Caco-2 (cell line): ENCODE measurements around the gene GMNC. TPM values are rescaled to one million over a fixed set of nuclear protein-coding genes. Genes with fewer than 3 reads are reported as not detected.

Experiments
- BruUV-seq: library from RNA; stranded (reverse); fragments of 400-500 nt; replicated peaks from 2 replicates; lab custom pipeline; 2021; lab: Mats Ljungman, UMichigan
- CTCF ChIA-PET: fragments of 300-600 bp; sonication (Branson Sonifier 250); formaldehyde crosslinking; loops from one replicate; lab custom pipeline; 2022; ENCODE audit warnings: antibody characterized with exemption; lab: Charles Lee
- POLR2A ChIA-PET: fragments of 300-600 bp; sonication (Branson Sonifier 250); formaldehyde crosslinking; loops from one replicate; lab custom pipeline; 2022; ENCODE audit warnings: antibody characterized with exemption; lab: Charles Lee
- DNase-seq, 2 experiments: peaks; one replicate each; pipeline versions ENCODE4 v3.0.0 to v3.0.0-alpha.2; 2020 to 2022
- H3K27me3 ChIP-seq: replicated peaks from 2 replicates; pipeline ENCODE4 v1.6.0; 2011; ENCODE audit warnings: low read length; ENCODE audit not compliant: control insufficient read depth, insufficient read depth
- H3K36me3 ChIP-seq: 2 replicates; pipeline ENCODE4 v1.5.1; 2011; ENCODE audit warnings: low read length; ENCODE audit not compliant: control insufficient read depth, insufficient read depth
- H3K4me1 ChIP-seq: fragments of 250-450 bp; sonication (Bioruptor Pico); 2 replicates; pipeline ENCODE4 v1.5.1; 2020; ENCODE audit warnings: mild to moderate bottlenecking
- H3K4me3 ChIP-seq: 2 replicates; pipeline ENCODE4 v1.5.1; 2011; ENCODE audit warnings: low read depth, mild to moderate bottlenecking, control low read depth, low read length
- H3K9me3 ChIP-seq: fragments of 250-450 bp; sonication (Bioruptor Pico); 2 replicates; pipeline ENCODE4 v1.5.1; 2020; ENCODE audit warnings: mild to moderate bottlenecking, moderate library complexity
- H3K27ac Mint-ChIP-seq: one replicate; pipeline ENCODE4 v1.8.0; 2022; ENCODE audit warnings: mixed read lengths; ENCODE audit not compliant: unreplicated experiment
- H3K27me3 Mint-ChIP-seq: one replicate; pipeline ENCODE4 v1.8.0; 2022; ENCODE audit warnings: mixed read lengths; ENCODE audit not compliant: insufficient read depth, unreplicated experiment
- H3K36me3 Mint-ChIP-seq: one replicate; pipeline ENCODE4 v1.8.0; 2022; ENCODE audit warnings: mild to moderate bottlenecking, mixed read lengths; ENCODE audit not compliant: insufficient read depth, unreplicated experiment
- H3K4me1 Mint-ChIP-seq: one replicate; pipeline ENCODE4 v1.8.0; 2022; ENCODE audit warnings: low read depth, mixed read lengths; ENCODE audit not compliant: unreplicated experiment
- H3K4me3 Mint-ChIP-seq: one replicate; pipeline ENCODE4 v1.8.0; 2022; ENCODE audit warnings: mild to moderate bottlenecking, moderate library complexity, mixed read lengths; ENCODE audit not compliant: unreplicated experiment
- H3K9me3 Mint-ChIP-seq: one replicate; pipeline ENCODE4 v1.8.0; 2022; ENCODE audit warnings: mixed read lengths; ENCODE audit not compliant: unreplicated experiment
- CTCF ChIP-seq, 2 experiments: fragments of 200-600 bp in 1 of 2; IDR thresholded peaks; 1 replicate in 1 of 2; 2 replicates in 1 of 2; pipeline versions ENCODE4 v1.5.1 to v1.8.0; 2011 to 2022; ENCODE audit warnings: antibody characterized with exemption in 1 of 2, control low read depth in 1 of 2, inconsistent platforms in 1 of 2, low read depth in 1 of 2, low read length in 1 of 2, mild to moderate bottlenecking in 1 of 2, moderate library complexity in 1 of 2; ENCODE audit not compliant: insufficient read depth in 1 of 2, severe bottlenecking in 1 of 2, unreplicated experiment in 1 of 2
- intact Hi-C: fragments of 100-400 bp; cut with micrococcal nuclease; formaldehyde crosslinking; loops from one replicate; pipeline ENCODE4 v1.10.0; 2022; ENCODE audit not compliant: unreplicated experiment
- total RNA-seq: library from RNA; stranded (reverse); gene quantifications from 2 replicates; pipeline ENCODE4 v1.2.3, GENCODE V29; 2022

Gene GMNC
- total RNA-seq, 1 experiment from 2014 or later, result not detected

GRCh38 chr3:190810957-190811356 is 51.5 kb downstream of the GMNC start:
- no peaks in the 10 kb centered on the region for H3K9me3 Mint-ChIP-seq
- intact Hi-C loops, result loop anchor here (1.0 kb wide), 1 partner anchor 240 kb away; no protein-coding TSS in a partner anchor
- H3K4me1 Mint-ChIP-seq, result no peaks in the 10 kb centered on the region
- no peak for TF ChIP-seq CTCF (IDR thresholded peaks at IDR 0.05; ENCODE audit: insufficient read depth in 1 of 2, low read depth in 1 of 2, low read length in 1 of 2, severe bottlenecking in 1 of 2, unreplicated experiment in 1 of 2)
- H3K27ac Mint-ChIP-seq, result no peak overlapping the region
- DNase-seq, result no peak
- BruUV-seq, result no TSS peak
- CTCF ChIA-PET, result no interaction called here
- no peaks in the 10 kb centered on the region for H3K36me3 Mint-ChIP-seq
- H3K9me3 ChIP-seq, result no peaks in the 10 kb centered on the region
- H3K4me1 ChIP-seq, result no peaks in the 10 kb centered on the region
- H3K4me3 ChIP-seq, result no peak overlapping the region
- POLR2A ChIA-PET, result no interaction called here
- H3K36me3 ChIP-seq, result no peaks in the 10 kb centered on the region
- no peak overlapping the region for H3K4me3 Mint-ChIP-seq
- H3K27me3 Mint-ChIP-seq, result peaks cover 6% of the 10 kb centered on the region
- H3K27me3 ChIP-seq, result no peaks in the 10 kb centered on the region

- Mint-ChIP-seq H3K4me3 (no peak overlapping the region), H3K27me3 (peaks cover 6% of the 10 kb centered on the region), H3K9me3 (no peaks in the 10 kb centered on the region), H3K36me3 (no peaks in the 10 kb centered on the region), H3K4me1 (no peaks in the 10 kb centered on the region), H3K27ac (no peak overlapping the region)
- Histone ChIP-seq H3K27me3 (no peaks in the 10 kb centered on the region), H3K36me3 (no peaks in the 10 kb centered on the region), H3K9me3 (no peaks in the 10 kb centered on the region), H3K4me3 (no peak overlapping the region), H3K4me1 (no peaks in the 10 kb centered on the region)
- CTCF ChIA-PET, result no interaction called here
- intact Hi-C loops, result no loop called here
- POLR2A ChIA-PET, result no interaction called here
- DNase-seq, result no peak
- TF ChIP-seq CTCF (IDR thresholded peaks at IDR 0.05; ENCODE audit: insufficient read depth in 1 of 2, low read depth in 1 of 2, low read length in 1 of 2, severe bottlenecking in 1 of 2, unreplicated experiment in 1 of 2), result no peak
- BruUV-seq, result no TSS peak
Observed at GRCh38 chr3:190809351-190809750, 53.1 kb downstream of the GMNC start.

GRCh38 chr3:190807719-190808375 is 54.6 kb downstream of the GMNC start:
- H3K4me3 ChIP-seq, result no peak overlapping the region
- ChIA-PET POLR2A (no interaction called here), CTCF (no interaction called here)
- intact Hi-C loops, result no loop called here
- H3K4me1 ChIP-seq, result no peaks in the 10 kb centered on the region
- Mint-ChIP-seq H3K27me3 (peaks cover 10% of the 10 kb centered on the region), H3K4me1 (no peaks in the 10 kb centered on the region), H3K27ac (no peak overlapping the region), H3K9me3 (no peaks in the 10 kb centered on the region), H3K4me3 (no peak overlapping the region), H3K36me3 (no peaks in the 10 kb centered on the region)
- H3K36me3 ChIP-seq, result no peaks in the 10 kb centered on the region
- no peak for DNase-seq
- no peaks in the 10 kb centered on the region for H3K9me3 ChIP-seq
- no peak for TF ChIP-seq CTCF (IDR thresholded peaks at IDR 0.05; ENCODE audit: insufficient read depth in 1 of 2, low read depth in 1 of 2, low read length in 1 of 2, severe bottlenecking in 1 of 2, unreplicated experiment in 1 of 2)
- no peaks in the 10 kb centered on the region for H3K27me3 ChIP-seq
- BruUV-seq, result no TSS peak
